Suprapubic skin (tissue), 4 donors: ENCODE data around the gene CRYGD. TPM values are rescaled to one million over a fixed set of nuclear protein-coding genes. Genes with fewer than 3 reads are reported as not detected.
"Not testable (repeated sequence)": the region's sequence is repeated elsewhere in the genome, so short reads cannot be mapped to it uniquely, and the experiment has no call there.

Source experiments
- DNase-seq, 2 donors: peaks; one replicate each; pipeline ENCODE4 v3.0.0-alpha.2; 2019; ENCODE audit warnings: low spot score in 2 of 2
- H3K27ac ChIP-seq: fragments of 200-600 bp; sonication (generic); one replicate; pipeline ENCODE4 v1.5.1; 2019
- H3K27me3 ChIP-seq: fragments of 200-600 bp; sonication (generic); one replicate; pipeline ENCODE4 v1.5.1; 2019
- H3K36me3 ChIP-seq: fragments of 200-600 bp; sonication (generic); one replicate; pipeline ENCODE4 v1.5.1; 2019
- H3K4me1 ChIP-seq: fragments of 200-600 bp; sonication (generic); one replicate; pipeline ENCODE4 v1.5.1; 2019
- H3K4me3 ChIP-seq: fragments of 200-600 bp; sonication (generic); one replicate; pipeline ENCODE4 v1.5.1; 2019; ENCODE audit warnings: mild to moderate bottlenecking
- H3K9me3 ChIP-seq: fragments of 200-600 bp; sonication (generic); one replicate; pipeline ENCODE4 v1.5.1; 2019
- EP300 ChIP-seq: sonication (generic); formaldehyde crosslinking; IDR thresholded peaks from one replicate; pipeline ENCODE4 v1.6.1; 2017; ENCODE audit warnings: antibody characterized with exemption
- POLR2A ChIP-seq, 2 donors: fragments of 450-650 bp; IDR thresholded peaks; one replicate each; pipeline ENCODE4 v1.6.1; 2017; ENCODE audit warnings: antibody characterized with exemption in 2 of 2, mild to moderate bottlenecking in 2 of 2, moderate library complexity in 2 of 2
- POLR2AphosphoS5 ChIP-seq, 3 donors: sonication (generic); formaldehyde crosslinking; IDR thresholded peaks; one replicate each; pipeline ENCODE4 v1.6.1; 2017; ENCODE audit warnings: antibody characterized with exemption in 3 of 3
- WGBS: methylation state at CpG from one replicate; pipeline ENCODE4 v1.1.5; 2018; 5-methylcytosine and 5-hydroxymethylcytosine counted together
- total RNA-seq, 4 donors: library from RNA; depleted of rRNA; stranded (reverse); fragments of >200 nt; gene quantifications; one replicate each; pipeline ENCODE4 v1.1.0, GENCODE V29; 2016
- TF ChIP-seq, protein P1 (sequence below), 2 donors: fragments of 200-600 bp in 1 of 2; fragments of 450-650 bp in 1 of 2; sonication (generic) in 1 of 2; IDR thresholded peaks; one replicate each; pipeline ENCODE4 v1.5.1; 2016 to 2019; ENCODE audit warnings: antibody characterized with exemption in 2 of 2, mild to moderate bottlenecking in 1 of 2, moderate library complexity in 1 of 2

Gene CRYGD
- total RNA-seq, 4 donors from 2014 or later = not detected

DNA sequence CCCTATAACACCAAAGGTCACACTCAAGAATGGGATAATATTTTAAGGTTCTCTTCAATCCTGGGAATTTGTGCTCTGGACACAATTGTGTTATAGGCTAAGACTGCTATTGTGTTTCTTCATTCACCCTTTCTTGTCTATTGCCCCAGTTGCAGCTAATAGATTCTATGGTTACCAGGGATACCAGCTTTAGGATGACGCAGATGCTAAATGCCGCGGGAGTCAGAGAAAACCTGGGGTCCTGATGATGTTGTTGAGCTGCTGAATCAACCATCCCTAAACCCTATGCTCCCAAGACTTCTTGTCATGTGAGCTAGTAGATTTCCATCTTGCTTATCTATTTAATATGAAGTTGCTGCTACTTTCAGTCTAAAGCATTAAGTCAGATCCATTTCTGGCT, 5.4 kb downstream of the CRYGD start:
- Histone ChIP-seq H3K4me3 (no peak overlapping the region), H3K27ac (no peak overlapping the region), H3K4me1 (peaks cover under 1% of the 10 kb centered on the region), H3K27me3 (peaks cover 5% of the 10 kb centered on the region), H3K36me3 (no peaks in the 10 kb centered on the region), H3K9me3 (no peaks in the 10 kb centered on the region)
- DNase-seq = no peak
- WGBS = 94% methylated on average over 3 of the region's 3 CpGs
- TF ChIP-seq EP300 (no peak), POLR2A (IDR thresholded peaks at IDR 0.05) (no peak), POLR2AphosphoS5 (IDR thresholded peaks at IDR 0.05) (no peak)
- TF ChIP-seq, protein P1, sequence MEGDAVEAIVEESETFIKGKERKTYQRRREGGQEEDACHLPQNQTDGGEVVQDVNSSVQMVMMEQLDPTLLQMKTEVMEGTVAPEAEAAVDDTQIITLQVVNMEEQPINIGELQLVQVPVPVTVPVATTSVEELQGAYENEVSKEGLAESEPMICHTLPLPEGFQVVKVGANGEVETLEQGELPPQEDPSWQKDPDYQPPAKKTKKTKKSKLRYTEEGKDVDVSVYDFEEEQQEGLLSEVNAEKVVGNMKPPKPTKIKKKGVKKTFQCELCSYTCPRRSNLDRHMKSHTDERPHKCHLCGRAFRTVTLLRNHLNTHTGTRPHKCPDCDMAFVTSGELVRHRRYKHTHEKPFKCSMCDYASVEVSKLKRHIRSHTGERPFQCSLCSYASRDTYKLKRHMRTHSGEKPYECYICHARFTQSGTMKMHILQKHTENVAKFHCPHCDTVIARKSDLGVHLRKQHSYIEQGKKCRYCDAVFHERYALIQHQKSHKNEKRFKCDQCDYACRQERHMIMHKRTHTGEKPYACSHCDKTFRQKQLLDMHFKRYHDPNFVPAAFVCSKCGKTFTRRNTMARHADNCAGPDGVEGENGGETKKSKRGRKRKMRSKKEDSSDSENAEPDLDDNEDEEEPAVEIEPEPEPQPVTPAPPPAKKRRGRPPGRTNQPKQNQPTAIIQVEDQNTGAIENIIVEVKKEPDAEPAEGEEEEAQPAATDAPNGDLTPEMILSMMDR (IDR thresholded peaks at IDR 0.05) = no peak

DNA sequence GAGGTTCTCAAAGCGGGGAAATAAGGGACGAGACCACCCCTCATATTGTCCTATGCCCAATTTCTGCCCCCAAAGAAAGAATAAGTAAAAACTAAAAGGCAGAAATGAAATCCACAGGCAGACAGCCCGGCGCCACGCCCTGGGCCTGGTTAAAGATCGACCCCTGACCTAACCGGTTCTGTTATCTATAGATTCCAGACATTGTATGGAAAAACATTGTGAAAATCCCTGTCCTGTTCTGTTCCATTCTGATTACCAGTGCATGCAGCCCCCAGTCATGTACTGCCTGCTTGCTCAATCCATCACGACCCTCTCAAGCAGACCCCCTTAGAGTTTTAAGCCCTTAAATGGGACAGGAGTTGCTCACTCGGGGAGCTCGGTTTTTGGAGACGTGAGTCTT, 6.9 kb downstream of the CRYGD start:
- WGBS = 92% methylated on average over 11 of the region's 11 CpGs
- H3K27me3 ChIP-seq = peaks cover 12% of the 10 kb centered on the region
- not testable (repeated sequence) for H3K9me3 ChIP-seq, DNase-seq, H3K36me3 ChIP-seq, H3K4me3 ChIP-seq, H3K4me1 ChIP-seq, H3K27ac ChIP-seq

DNA sequence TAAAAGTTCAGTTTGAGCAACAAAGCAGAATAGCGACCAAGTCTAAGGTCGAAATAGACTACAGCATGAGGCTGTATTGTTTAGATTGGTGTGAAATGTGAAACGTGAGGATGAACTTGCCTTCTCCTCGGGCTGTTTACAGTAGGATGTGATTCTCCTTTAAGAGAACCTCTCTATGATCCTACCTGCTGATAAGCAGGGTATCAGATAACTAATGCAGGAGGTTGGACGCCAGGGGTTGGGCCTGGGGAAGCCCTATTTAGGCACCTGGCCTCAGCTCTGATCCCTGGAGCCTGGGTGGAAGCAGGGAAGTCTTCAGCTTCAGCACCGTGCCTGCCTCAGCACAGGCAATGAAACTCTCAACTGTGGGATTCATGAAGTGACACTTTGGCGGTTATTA, 11.4 kb downstream of the CRYGD start:
- H3K27ac ChIP-seq = no peak overlapping the region
- H3K27me3 ChIP-seq = peaks cover 15% of the 10 kb centered on the region
- no peak for DNase-seq
- TF ChIP-seq POLR2A (IDR thresholded peaks at IDR 0.05) (no peak), EP300 (no peak), POLR2AphosphoS5 (IDR thresholded peaks at IDR 0.05) (no peak)
- TF ChIP-seq, protein P1 (IDR thresholded peaks at IDR 0.05) = no peak
- H3K4me1 ChIP-seq = peaks cover 9% of the 10 kb centered on the region
- no peaks in the 10 kb centered on the region for H3K9me3 ChIP-seq
- no peak overlapping the region for H3K4me3 ChIP-seq
- H3K36me3 ChIP-seq = no peaks in the 10 kb centered on the region
- WGBS = 51% methylated on average over 7 of the region's 7 CpGs

DNA sequence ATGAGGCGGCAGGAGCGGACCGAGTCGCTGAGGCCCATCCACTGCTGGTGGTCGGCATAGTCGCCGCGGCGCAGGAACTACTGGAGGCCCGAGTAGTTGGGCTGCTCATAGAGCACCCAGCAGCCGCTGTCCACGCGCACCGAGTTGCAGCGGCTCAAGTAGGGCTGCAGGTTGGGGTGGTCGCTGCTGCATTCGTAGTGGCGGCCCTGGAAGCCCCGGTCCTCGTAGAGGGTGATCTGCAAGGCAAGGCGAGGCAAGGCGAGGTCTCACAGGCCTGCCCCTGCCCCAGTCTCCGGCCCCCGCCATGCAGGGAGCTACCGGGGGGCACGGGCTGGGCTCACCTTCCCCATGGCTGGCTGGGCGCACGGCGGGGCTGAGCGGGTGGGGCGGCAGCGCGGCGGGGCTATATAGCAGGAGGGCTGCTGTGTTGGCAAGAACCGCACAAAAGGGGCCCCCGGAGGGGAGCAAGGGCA, 12.0 kb downstream of the CRYGD start:
- not testable (repeated sequence) for H3K9me3 ChIP-seq, H3K27ac ChIP-seq, H3K4me1 ChIP-seq, H3K36me3 ChIP-seq, H3K4me3 ChIP-seq, DNase-seq
- H3K27me3 ChIP-seq = peaks cover 15% of the 10 kb centered on the region
- WGBS = 12% methylated on average over 16 of the region's 36 CpGs

DNA sequence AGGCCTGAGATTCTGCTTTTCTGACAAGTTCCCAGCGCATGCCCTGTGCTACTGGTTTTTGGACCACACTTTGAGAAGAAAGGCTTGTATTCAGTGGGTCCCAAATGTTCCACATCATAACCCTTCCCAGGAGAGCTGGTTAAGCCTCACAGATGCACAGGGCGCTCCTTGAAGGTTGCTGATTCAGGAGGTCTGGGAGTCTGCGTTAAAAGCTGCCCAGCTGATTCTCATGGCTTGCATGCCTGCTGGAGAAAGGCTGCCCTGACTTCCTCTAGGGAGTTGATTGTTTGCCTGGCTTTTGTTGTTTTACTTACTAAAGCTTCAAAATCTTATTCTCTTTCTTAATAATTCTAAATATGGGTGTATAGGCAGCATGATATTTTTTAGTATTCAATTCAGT, 20.7 kb downstream of the CRYGD start:
- TF ChIP-seq EP300 (no peak), POLR2A (IDR thresholded peaks at IDR 0.05) (no peak), POLR2AphosphoS5 (IDR thresholded peaks at IDR 0.05) (no peak)
- TF ChIP-seq, protein P1 (IDR thresholded peaks at IDR 0.05) = no peak
- Histone ChIP-seq H3K36me3 (no peaks in the 10 kb centered on the region), H3K4me3 (no peak overlapping the region), H3K27ac (no peak overlapping the region), H3K9me3 (no peaks in the 10 kb centered on the region), H3K27me3 (peaks cover 3% of the 10 kb centered on the region), H3K4me1 (no peaks in the 10 kb centered on the region)
- WGBS = 77% methylated on average over 3 of the region's 3 CpGs
- no peak for DNase-seq

DNA sequence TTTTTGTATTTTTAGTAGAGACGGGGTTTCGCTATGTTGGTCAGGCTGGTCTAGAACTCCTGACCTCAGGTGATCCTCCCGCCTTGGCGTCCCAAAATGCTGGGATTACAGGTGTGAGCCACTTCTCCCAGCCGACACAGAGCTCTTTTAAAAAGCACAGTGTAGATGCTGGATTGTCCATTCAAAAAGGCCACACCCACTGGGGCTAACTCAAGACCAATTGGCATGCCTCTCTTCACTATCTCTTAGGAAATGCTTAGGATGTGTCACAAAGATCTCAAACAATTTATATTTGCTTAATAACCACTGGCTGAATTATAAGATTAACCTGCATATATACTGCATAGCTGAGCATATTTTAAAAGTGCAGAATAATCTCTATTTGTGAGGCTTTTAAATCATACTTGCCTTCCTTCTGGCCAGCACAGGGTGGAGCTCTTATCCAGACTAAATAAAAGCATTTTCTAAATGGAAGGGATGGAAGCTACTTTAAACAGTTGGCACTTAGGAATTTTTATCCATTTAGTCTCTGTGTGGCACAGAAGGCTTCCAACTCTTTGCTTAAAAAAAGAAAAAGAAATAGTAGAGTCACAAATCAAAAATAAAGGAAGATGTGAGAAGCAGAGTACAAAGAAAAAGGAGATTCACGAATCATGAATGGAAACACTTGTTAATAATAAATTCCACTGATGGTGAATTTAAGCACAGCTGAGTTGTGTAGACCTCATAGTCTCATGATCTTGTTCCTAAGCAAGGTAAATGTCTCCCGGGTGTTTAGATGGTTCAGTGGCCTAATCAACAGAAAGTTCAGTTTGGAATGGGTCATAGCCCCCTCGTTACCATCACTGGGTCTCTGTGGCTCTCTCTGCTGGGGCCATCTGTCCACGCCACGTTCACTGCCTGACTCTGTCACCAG, 22.4 kb downstream of the CRYGD start:
- TF ChIP-seq POLR2A (IDR thresholded peaks at IDR 0.05) (no peak), POLR2AphosphoS5 (IDR thresholded peaks at IDR 0.05) (no peak), EP300 (no peak)
- TF ChIP-seq, protein P1 (IDR thresholded peaks at IDR 0.05) = no peak
- peaks cover under 1% of the 10 kb centered on the region for H3K27me3 ChIP-seq
- H3K36me3 ChIP-seq = no peaks in the 10 kb centered on the region
- 45% methylated on average over 10 of the region's 10 CpGs for WGBS
- H3K9me3 ChIP-seq = no peaks in the 10 kb centered on the region
- H3K4me3 ChIP-seq = no peak overlapping the region
- no peaks in the 10 kb centered on the region for H3K4me1 ChIP-seq
- no peak for DNase-seq
- H3K27ac ChIP-seq = no peak overlapping the region
